ENCODE data around the gene IFFO2. TPM values are rescaled to one million over a fixed set of nuclear protein-coding genes. Genes with fewer than 3 reads are reported as not detected.
A peak's percentile ranks its signal among the peaks of the same experiment; 100 is the strongest.

Gene IFFO2
- total and polyA plus RNA-seq, 2 experiments from 2014 or later = 0.71 to 7.5 TPM

GRCh38 chr1:18861082-18861481 is 95.4 kb downstream of the IFFO2 start:
- no peaks in the 10 kb centered on the region for H3K36me3 Mint-ChIP-seq (ENCODE audit: low read depth)
- Histone ChIP-seq H2AFZ (0 out of 2 replicates have a peak overlapping the region, but pooled peaks have one; percentile 2), H3K4me3 (no peak overlapping the region), H3F3A (replicated peaks; ENCODE audit: low read depth) (no peaks in the 10 kb centered on the region), H3K9me2 (ENCODE audit: insufficient read depth) (0 out of 2 replicates have a peak, but pooled peaks cover 10% of the 10 kb centered on the region), H3K27me3 (ENCODE audit: insufficient read depth) (no peaks in the 10 kb centered on the region), H3K79me2 (replicated peaks; ENCODE audit: insufficient read depth) (no peaks in the 10 kb centered on the region), H3K27ac (ENCODE audit: low read depth) (no peak overlapping the region), H3K4me2 (no peak overlapping the region), H4K20me1 (replicated peaks; ENCODE audit: insufficient read depth) (no peaks in the 10 kb centered on the region), H3K36me3 (ENCODE audit: insufficient read depth) (no peaks in the 10 kb centered on the region), H3K4me1 (ENCODE audit: insufficient read depth) (no peaks in the 10 kb centered on the region)
- DNase-seq (ENCODE audit: low spot score) (no peak), ATAC-seq (no peak)
- H3K27ac Mint-ChIP-seq = no peak overlapping the region
- H3K27me3 Mint-ChIP-seq (ENCODE audit: insufficient read depth, low read depth, poor library complexity) = no peaks in the 10 kb centered on the region
- TF ChIP-seq CREB1 (CRISPR knock-in tag; IDR thresholded peaks at IDR 0.05; ENCODE audit: low read depth) (no peak), ZNF462 (CRISPR knock-in tag; IDR thresholded peaks at IDR 0.05) (no peak), POLR2AphosphoS5 (IDR thresholded peaks at IDR 0.05; ENCODE audit: low read depth) (no peak), ZNF331 (CRISPR knock-in tag; IDR thresholded peaks at IDR 0.05; ENCODE audit: low read depth) (no peak), REST (IDR thresholded peaks at IDR 0.05; ENCODE audit: unreplicated experiment) (no peak), JUNB (IDR thresholded peaks at IDR 0.05; ENCODE audit: unreplicated experiment) (no peak), CTCF (conservative IDR thresholded peaks at IDR 0.05; ENCODE audit: low read depth in 2 of 2) (no peak), ETS1 (IDR thresholded peaks at IDR 0.05) (no peak), NANOG (IDR thresholded peaks at IDR 0.05; ENCODE audit: borderline replicate concordance) (no peak), EZH2 (IDR thresholded peaks at IDR 0.05; ENCODE audit: low read depth, unreplicated experiment) (no peak), EZH2phosphoT487 (IDR thresholded peaks at IDR 0.05; ENCODE audit: unreplicated experiment) (no peak), STAT1 (IDR thresholded peaks at IDR 0.05; ENCODE audit: unreplicated experiment) (no peak), ZNF114 (CRISPR knock-in tag; IDR thresholded peaks at IDR 0.05) (no peak)
- H3K4me1 Mint-ChIP-seq = no peaks in the 10 kb centered on the region
- no peaks in the 10 kb centered on the region for H3K9me3 Mint-ChIP-seq
- H3K4me3 Mint-ChIP-seq = no peak overlapping the region
